ENCODE measurements around the gene TNKS2. TPM values are rescaled to one million over a fixed set of nuclear protein-coding genes. Genes with fewer than 3 reads are reported as not detected.

The TNKS2 gene
- total RNA-seq, 1 experiment from 2014 or later, result 46.2 TPM

DNA sequence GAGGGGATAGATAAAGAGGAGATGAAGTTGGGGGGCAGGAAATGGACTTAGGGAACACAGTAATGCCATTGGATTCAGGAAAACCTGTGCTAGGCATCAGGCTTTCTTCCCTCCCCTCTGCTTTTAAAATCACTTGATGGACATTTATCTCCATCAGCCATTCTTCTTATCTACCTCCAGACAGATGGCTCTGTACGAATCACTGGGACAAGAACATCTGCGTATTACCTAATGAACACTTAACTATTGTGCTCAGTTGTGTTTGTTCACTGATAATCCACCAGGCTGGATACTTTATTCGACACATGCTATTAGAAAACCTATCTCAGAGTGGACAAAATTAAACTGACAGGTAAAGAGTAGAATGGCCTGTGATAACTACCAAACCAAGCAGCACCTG is 40.0 kb downstream of the TNKS2 start:
- intact Hi-C loops (cut with micrococcal nuclease; ENCODE audit: unreplicated experiment) (no loop called here), in situ Hi-C loops (cut with HindIII; ENCODE audit: low pct_unique_long_range_greater_than_20kb, low sequenced_read_pairs) (no loop called here)
- Histone ChIP-seq H3K27ac (ENCODE audit: low read length) (no peak overlapping the region), H3K4me1 (ENCODE audit: control insufficient read depth, insufficient read depth, low read length) (no peaks in the 10 kb centered on the region), H3K27me3 (ENCODE audit: control insufficient read depth, insufficient read depth, low read length) (no peaks in the 10 kb centered on the region), H3K4me3 (ENCODE audit: low read depth in 2 of 2, low read length in 2 of 2) (no peak overlapping the region), H3K9me3 (ENCODE audit: control insufficient read depth, insufficient read depth, low read depth, low read length) (no peaks in the 10 kb centered on the region), H3K36me3 (ENCODE audit: control insufficient read depth, insufficient read depth, low read length) (peaks cover 62% of the 10 kb centered on the region)
- CTCF ChIA-PET, result no interaction called here
- BruUV-seq (replicated peaks), result no TSS peak
- ATAC-seq (no peak), DNase-seq (ENCODE audit: low read depth, low spot score) (no peak)
- POLR2A ChIA-PET, result no interaction called here
- TF ChIP-seq REST (IDR thresholded peaks at IDR 0.05; ENCODE audit: insufficient read depth in 1 of 2, low read depth in 2 of 2, low read length in 1 of 2) (no peak), TCF7L2 (IDR thresholded peaks at IDR 0.05; ENCODE audit: low read depth, low read length) (no peak), POLR2AphosphoS5 (IDR thresholded peaks at IDR 0.05; ENCODE audit: low read depth, low read length) (no peak), CTCF (IDR thresholded peaks at IDR 0.05) (no peak), SIN3A (IDR thresholded peaks at IDR 0.05; ENCODE audit: borderline replicate concordance, insufficient read depth, low read depth, low read length) (no peak)

DNA sequence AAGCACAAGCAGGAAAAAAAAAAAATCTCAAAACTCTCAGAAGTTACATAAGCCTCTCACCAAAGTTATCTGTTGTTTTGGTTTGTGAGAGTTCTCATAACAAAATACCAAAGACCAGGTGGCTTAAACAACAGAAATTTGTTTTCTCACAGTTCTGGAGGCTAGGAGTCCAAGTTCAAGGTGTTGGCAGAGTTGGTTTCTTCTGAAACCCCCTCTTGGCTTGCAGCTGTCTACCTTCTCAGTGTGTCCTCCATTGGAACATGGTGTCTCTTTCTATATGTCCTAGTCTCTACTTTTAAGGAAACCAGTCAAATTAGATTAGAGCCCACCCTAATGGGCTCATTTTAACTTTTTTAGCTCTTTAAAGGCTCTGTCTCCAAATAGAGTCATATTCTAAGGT is 44.9 kb downstream of the TNKS2 start:
- BruUV-seq (replicated peaks), result no TSS peak
- DNase-seq (ENCODE audit: low read depth, low spot score), result no peak
- H3K27me3 ChIP-seq (ENCODE audit: control insufficient read depth, insufficient read depth, low read length), result no peaks in the 10 kb centered on the region
- no peak for ATAC-seq
- no peaks in the 10 kb centered on the region for H3K9me3 ChIP-seq (ENCODE audit: control insufficient read depth, insufficient read depth, low read depth, low read length)
- intact Hi-C loops (cut with micrococcal nuclease; ENCODE audit: unreplicated experiment), result loop anchor here (10.0 kb wide), 1 partner anchor 88 kb away; no protein-coding TSS in a partner anchor
- CTCF ChIA-PET, result interaction anchor here (0.5 kb wide), 1 partner anchor 70 kb away, joined by 3 read pairs; no protein-coding TSS in a partner anchor
- TF ChIP-seq POLR2AphosphoS5 (IDR thresholded peaks at IDR 0.05; ENCODE audit: low read depth, low read length), result no peak
- TF ChIP-seq CTCF (IDR thresholded peaks at IDR 0.05), result no peak
- TF ChIP-seq TCF7L2 (IDR thresholded peaks at IDR 0.05; ENCODE audit: low read depth, low read length), result no peak
- no peak for TF ChIP-seq REST (IDR thresholded peaks at IDR 0.05; ENCODE audit: insufficient read depth in 1 of 2, low read depth in 2 of 2, low read length in 1 of 2)
- no peak for TF ChIP-seq SIN3A (IDR thresholded peaks at IDR 0.05; ENCODE audit: borderline replicate concordance, insufficient read depth, low read depth, low read length)
- in situ Hi-C loops (cut with HindIII; ENCODE audit: low pct_unique_long_range_greater_than_20kb, low sequenced_read_pairs), result no loop called here
- H3K4me1 ChIP-seq (ENCODE audit: control insufficient read depth, insufficient read depth, low read length), result no peaks in the 10 kb centered on the region
- POLR2A ChIA-PET, result no interaction called here
- H3K27ac ChIP-seq (ENCODE audit: low read length), result no peak overlapping the region
- no peak overlapping the region for H3K4me3 ChIP-seq (ENCODE audit: low read depth in 2 of 2, low read length in 2 of 2)
- H3K36me3 ChIP-seq (ENCODE audit: control insufficient read depth, insufficient read depth, low read length), result peaks cover 67% of the 10 kb centered on the region

Data from Panc1 (cell line).